Lower leg skin (tissue), 4 donors: Measurements from ENCODE around the gene NFIX. TPM values are rescaled to one million over a fixed set of nuclear protein-coding genes. Genes with fewer than 3 reads are reported as not detected.

Experiments used
- DNase-seq, 2 donors: peaks; one replicate each; pipeline ENCODE4 v3.0.0-alpha.2; 2019; ENCODE audit warnings: low spot score in 2 of 2
- H3K4me3 ChIP-seq: fragments of 200-600 bp; sonication (generic); 2 replicates; pipeline ENCODE4 v1.5.1; 2017; ENCODE audit warnings: mild to moderate bottlenecking, low read depth; ENCODE audit not compliant: poor library complexity, severe bottlenecking
- CTCF ChIP-seq, 3 donors: fragments of 450-650 bp; IDR thresholded peaks; one replicate each; pipeline ENCODE4 v1.5.1; 2016; ENCODE audit warnings: antibody characterized with exemption in 3 of 3, mild to moderate bottlenecking in 3 of 3, moderate library complexity in 2 of 3
- POLR2A ChIP-seq, 2 donors: fragments of 450-650 bp; IDR thresholded peaks; one replicate each; pipeline ENCODE4 v1.6.1; 2016 to 2017; ENCODE audit warnings: antibody characterized with exemption in 2 of 2, mild to moderate bottlenecking in 1 of 2, moderate library complexity in 1 of 2
- WGBS, 2 donors: methylation state at CpG; one replicate each; pipeline ENCODE4 v1.1.5; 2018; 5-methylcytosine and 5-hydroxymethylcytosine counted together
- intact Hi-C: fragments of 100-400 bp; cut with DNase I; formaldehyde crosslinking; loops from one replicate; pipeline ENCODE4 v1.15.0; 2023; ENCODE audit warnings: low total_unique reads
- total RNA-seq, 4 donors: library from RNA; depleted of rRNA; stranded (reverse); fragments of >200 nt; gene quantifications; one replicate each; pipeline ENCODE4 v1.1.0, GENCODE V29; 2016

Gene NFIX
- total RNA-seq, 4 donors from 2014 or later, result 119 to 177 (median 136) TPM

DNA sequence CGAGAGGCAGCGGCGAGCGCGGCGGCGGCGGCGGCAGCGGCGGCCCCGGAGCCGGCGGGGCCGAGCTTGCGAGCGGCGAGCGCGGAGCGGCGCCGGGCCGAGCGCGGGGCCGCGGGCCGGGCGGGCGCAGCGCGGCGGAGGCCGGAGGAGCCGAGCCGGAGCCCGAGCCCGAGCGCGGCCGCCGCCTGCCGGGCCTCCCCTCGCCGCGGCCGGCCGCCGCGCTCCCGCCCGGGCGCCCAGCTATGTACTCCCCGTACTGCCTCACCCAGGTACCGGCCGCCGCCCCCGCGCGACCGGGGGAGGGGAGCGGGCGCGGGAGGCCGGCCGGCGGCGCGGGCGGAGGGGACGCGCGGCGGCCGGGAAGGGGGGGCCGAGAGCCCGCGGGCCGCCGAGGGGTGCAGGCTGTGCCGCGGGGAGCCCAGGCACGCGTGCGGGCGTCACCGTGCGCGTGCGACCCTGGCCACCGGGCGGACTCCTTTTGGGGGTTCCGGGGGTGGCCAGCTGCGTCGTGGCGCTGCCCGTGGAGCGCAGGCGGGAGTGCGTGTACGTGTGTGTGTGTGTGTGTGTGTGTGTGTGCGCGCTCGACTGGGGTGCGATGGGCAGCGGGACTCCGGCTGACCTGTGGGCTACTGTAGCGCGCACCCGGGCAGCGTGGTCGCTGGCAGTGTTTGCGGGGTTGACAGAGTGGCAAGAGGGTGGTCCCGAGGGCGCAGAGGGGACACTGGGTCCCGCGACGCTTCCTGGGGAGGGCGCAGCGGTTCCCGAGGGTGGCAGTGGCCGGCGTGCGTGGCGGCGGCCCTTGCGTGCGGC lies 526 bp downstream of the NFIX start:
- WGBS, 2 donors, result 0 to 1% methylated on average over 32 to 65 of the region's 129 CpGs
- H3K4me3 ChIP-seq, result peak overlapping the region; percentile 60
- TF ChIP-seq CTCF (IDR thresholded peaks at IDR 0.05), result no peak
- no peak for TF ChIP-seq POLR2A (IDR thresholded peaks at IDR 0.05)
- peak in 1 of 2 donors; percentile 88 for DNase-seq
- intact Hi-C loops, result no loop called here

GRCh38 chr19:12996406-12997094 lies 1.3 kb downstream of the NFIX start:
- H3K4me3 ChIP-seq, result peak overlapping the region; percentile 60
- peak in 1 of 2 donors; percentile 90 for DNase-seq
- TF ChIP-seq POLR2A (IDR thresholded peaks at IDR 0.05) (no peak), CTCF (IDR thresholded peaks at IDR 0.05) (no peak)
- 4 to 40% methylated on average over 1 to 11 of the region's 52 CpGs for WGBS, 2 donors
- intact Hi-C loops, result no loop called here

- peak overlapping the region; percentile 60 for H3K4me3 ChIP-seq
- no peak for DNase-seq
- intact Hi-C loops, result no loop called here
- 45 to 55% methylated on average over 9 to 21 of the region's 25 CpGs for whole genome bisulfite sequencing, 2 donors
- TF ChIP-seq CTCF (IDR thresholded peaks at IDR 0.05), result no peak
- TF ChIP-seq POLR2A (IDR thresholded peaks at IDR 0.05), result no peak
Measured at GRCh38 chr19:12997179-12997966, 2.1 kb downstream of the NFIX start.

- no peak for TF ChIP-seq POLR2A (IDR thresholded peaks at IDR 0.05)
- no peak for TF ChIP-seq CTCF (IDR thresholded peaks at IDR 0.05)
- H3K4me3 ChIP-seq, result no peak overlapping the region
- 36 to 51% methylated on average over 30 to 32 of the region's 32 CpGs for WGBS, 2 donors
- intact Hi-C loops, result loop anchor here (1.0 kb wide), 1 partner anchor 29 kb away; no protein-coding TSS in a partner anchor
- no peak for DNase-seq
Measured at GRCh38 chr19:12997967-12998940, 3.0 kb downstream of the NFIX start.

DNA sequence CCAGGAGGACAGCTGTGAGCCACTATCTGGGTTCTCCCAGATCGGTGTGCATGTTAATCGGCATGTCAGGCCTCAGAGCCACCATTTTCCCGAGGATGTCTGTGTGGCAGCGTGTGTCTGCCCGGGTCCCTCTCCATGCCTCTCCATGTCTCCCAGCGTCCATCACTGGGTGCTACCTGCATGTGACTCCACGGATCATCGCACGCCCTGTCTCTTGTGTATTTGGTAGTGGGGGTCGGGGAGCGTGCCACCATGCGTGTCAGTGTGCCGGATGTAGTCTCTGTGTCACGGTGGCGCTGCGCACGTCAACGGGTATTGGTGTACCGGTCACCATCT lies 5.9 kb downstream of the NFIX start:
- H3K4me3 ChIP-seq, result no peak overlapping the region
- TF ChIP-seq CTCF (IDR thresholded peaks at IDR 0.05) (no peak), POLR2A (IDR thresholded peaks at IDR 0.05) (no peak)
- 40 to 54% methylated on average over 19 of the region's 19 CpGs for WGBS, 2 donors
- DNase-seq, result no peak
- intact Hi-C loops, result no loop called here
